Right renal pelvis (tissue), 4 donors: ENCODE measurements around the gene UBL4B. TPM values are rescaled to one million over a fixed set of nuclear protein-coding genes. Genes with fewer than 3 reads are reported as not detected.
"Not testable (repeated sequence)": the region's sequence is repeated elsewhere in the genome, so short reads cannot be mapped to it uniquely, and the experiment has no call there.

ENCODE experiments used
- DNase-seq, 4 donors: peaks; one replicate each; pipeline ENCODE4 v3.0.0-alpha.2; 2013; ENCODE audit warnings: low read depth in 4 of 4, low spot score in 3 of 4, missing footprints in 1 of 4
- polyA plus RNA-seq, 4 donors: library from polyadenylated mRNA; unstranded; fragments of 120-200 nt; gene quantifications; one replicate each; pipeline ENCODE4 v1.2.1, GENCODE V29; 2013; ENCODE audit not compliant: insufficient read length in 4 of 4

The UBL4B gene, protein sequence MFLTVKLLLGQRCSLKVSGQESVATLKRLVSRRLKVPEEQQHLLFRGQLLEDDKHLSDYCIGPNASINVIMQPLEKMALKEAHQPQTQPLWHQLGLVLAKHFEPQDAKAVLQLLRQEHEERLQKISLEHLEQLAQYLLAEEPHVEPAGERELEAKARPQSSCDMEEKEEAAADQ
- polyA plus RNA-seq: not detected

DNA sequence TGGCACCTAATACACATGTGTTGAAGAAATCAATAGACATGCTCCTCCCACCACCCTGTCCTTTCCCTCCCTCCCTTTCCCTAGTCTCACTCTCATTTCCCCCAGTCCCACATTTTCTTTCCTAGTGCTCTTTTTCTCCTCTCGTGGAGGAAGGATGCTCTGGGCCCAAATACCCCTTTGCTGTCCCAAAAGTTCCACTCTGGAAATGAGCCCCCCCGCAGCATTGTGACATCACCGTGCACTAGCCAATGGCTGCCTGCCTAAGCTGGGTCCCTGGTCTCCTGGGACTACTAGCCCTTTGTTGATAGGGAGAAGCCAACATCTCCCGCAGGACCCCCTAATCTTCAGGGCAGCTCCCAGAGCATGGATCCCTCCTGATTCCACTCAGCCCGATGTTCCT, at the start of gene UBL4B:
UBL4B (plus strand) TSS at position 301 of the 400 bp plus-strand sequence; CDS start at position 393, 92 bp downstream.
- no peak for DNase-seq

DNA sequence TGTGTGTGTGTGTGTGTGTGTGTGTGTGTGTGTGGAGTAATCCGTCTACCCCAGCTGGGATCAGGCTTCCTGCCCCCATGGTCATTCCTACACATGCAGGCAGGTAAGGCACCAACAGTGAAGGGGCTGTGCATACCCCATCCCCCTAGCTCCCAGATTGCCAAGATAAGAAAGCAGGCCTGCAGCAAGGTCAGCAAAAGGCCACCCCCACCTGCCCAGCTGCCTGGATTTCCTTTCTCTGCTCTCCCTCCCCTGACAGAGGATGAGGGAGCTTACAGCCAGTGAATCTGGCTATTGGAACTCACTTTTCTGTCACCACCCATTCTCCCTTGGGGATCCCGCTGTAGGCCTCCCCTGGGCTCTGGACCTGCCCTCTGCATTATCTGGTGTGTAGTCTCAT, 49.6 kb upstream of the UBL4B start:
- DNase-seq: no peak

DNA sequence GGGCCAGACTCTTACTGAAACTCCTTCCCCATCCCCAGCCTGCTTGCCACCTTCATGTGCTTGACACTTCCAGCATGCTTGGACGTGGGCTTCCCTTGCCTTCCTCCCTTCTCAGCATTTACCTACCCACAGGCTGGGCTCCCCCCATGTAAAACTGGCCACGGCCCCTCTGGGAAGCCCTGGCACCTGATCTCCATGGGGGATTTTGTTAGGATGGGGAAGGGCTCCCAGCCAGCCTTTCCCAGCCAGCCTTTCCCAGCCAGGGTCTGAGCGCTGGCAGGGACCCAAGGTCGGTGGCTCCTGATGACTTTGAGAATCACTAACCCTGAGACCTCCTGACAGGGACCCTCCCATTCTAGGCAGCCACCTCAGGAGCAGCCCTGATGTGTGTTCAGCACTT, 48.5 kb upstream of the UBL4B start:
- no peak for DNase-seq

DNA sequence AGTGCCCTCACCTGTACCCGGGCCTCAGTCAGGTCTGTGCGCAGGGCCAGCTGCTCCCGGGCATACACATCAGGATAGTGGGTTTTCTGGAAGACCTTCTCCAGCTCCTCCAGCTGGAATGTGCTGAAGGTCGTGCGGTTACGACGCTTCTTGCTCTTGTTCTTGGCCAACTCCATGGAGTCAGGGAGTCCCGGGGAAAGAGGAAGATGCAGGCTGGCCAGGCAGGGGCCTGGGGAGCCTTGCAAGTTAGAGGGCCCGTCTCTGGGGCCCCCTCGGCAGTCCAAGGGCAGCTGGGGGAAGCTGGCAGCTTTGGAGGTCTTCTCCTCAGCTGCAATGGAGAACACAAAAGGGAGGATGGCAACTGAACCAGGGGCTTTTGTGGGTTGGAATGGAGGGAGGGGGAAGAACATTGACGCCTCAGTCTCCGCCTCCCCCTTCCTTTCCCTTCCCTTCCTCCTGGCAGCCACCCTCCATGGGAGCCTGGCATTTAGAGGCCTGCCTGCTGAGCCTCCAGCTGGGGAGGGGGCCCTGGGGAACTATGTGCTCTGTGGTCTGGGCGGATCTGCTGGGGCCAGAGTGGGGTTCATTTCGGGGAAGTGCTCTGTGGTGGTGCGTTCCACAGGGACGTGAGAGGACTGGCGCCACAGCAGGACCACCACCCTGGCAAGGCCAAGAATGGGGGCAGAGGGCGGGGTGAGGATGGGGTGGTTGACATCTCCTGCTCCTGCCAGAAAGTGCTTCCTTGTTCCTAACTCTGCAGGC, 47.5 kb upstream of the UBL4B start:
- no peak for DNase-seq

DNA sequence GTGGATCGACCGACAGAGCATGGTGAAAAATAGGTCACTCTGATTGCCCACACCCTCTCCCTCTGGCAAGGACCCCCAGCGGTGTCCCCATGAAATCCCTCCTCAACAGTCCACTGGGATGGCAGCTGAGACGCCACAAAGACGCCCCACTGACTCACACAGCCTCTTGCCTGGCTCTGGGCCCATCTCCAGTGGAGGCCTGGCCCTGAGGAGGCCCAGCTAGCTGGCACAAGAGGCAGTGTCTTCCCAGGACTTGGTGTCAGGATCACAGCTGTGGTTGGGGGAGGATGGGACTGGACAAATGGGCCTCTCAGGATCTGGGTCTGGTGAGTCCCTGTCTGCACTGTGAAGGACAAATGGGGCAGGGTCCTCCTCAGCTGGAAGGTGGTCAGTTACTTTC, 46.4 kb upstream of the UBL4B start:
- no peak for DNase-seq

DNA sequence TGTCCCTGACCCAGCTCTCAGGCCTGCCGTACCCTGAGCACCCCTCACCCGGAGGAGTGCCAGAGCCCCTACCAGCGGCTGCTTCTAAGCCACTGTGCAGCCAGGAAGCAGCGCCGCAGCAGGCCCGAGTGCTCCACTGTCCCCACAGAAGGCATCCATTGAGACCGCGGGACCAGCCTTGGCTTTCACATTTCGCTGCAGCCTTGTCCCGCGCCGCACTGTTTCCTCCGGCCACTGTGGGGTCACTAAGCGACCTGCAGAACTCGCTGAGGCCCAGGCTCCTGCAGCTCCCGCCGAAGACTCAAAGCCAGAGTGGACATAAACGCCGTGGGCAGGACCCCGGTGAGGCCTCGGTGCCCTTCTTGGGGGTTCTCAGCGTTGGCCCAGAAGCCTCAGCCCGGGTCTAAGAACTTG, 44.8 kb upstream of the UBL4B start:
- DNase-seq: no peak

DNA sequence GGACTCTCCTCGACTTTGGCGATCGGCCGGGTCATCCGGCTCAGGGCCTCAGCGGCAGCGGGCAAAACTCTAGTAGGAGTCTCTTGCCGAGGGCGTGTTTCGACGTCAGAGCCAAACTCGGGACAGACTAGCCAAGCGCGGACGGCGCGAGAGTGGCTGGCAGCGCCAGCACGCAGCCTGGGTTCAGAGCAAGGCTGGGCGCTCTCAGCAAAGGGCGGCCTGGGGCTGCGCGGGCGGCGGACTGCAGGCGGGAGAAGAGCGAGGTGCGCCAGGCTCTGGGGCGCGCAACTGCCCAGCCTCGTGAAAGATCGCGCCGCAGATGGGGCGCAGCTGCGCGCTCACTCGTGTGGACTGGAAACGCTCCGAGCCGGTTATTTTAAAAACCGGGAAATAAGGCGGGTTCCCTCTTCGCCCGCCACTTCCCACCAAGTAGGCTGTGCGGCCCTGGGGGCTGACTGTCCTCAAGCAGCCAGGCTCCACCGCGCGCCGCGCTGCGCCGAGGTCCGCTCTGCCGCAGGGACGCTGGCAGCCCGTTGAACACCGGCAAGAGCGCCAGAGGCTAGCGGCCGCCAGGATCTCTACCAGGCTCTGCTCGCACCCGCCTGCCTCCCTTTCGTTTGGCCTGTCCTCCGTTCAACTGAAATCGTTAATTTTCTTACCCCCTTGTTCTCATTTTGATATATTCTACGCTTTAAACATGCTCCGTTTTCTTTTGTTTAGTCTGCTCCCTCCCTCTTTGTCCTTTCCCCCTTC, 44.2 kb upstream of the UBL4B start:
- DNase-seq: peak in 1 of 4 donors; percentile 38

DNA sequence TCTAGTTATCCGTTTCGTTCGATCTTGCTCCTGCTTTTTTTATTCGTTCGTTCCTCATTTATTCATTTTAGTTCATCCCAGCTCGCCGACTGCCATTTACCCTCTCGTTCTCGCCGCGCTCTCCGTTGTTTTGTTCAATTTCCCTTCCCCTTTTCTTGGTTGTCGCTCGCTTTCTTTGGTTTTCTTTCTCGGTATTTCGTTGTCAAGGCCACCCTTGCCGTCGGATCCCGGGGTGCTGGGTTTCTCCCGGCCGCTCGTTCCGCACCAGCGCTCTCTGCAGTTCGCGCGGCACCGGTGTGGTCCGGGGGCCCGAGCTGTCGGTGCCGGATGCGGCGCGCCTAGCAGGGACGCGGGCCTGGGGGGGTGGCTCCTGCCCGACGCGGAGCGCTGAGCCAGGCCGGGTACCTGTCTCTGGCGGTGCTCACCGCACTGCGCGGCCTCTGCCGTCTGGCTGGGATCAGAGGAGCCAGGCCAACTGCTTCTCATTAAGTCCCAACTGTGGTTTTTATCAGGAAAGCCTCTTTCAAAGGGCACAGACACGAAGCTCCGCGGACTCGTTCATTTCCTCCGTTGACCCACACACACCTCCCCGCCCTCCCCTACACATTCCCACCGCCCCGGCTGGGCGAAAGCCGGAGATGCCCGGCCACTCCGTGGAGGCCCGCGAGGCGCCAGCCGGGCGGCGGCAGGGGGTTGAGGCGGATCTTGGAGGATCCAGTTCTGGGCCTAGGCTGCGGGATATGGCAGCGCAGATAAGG, 43.4 kb upstream of the UBL4B start:
- DNase-seq: peak in 1 of 4 donors; percentile 41

DNA sequence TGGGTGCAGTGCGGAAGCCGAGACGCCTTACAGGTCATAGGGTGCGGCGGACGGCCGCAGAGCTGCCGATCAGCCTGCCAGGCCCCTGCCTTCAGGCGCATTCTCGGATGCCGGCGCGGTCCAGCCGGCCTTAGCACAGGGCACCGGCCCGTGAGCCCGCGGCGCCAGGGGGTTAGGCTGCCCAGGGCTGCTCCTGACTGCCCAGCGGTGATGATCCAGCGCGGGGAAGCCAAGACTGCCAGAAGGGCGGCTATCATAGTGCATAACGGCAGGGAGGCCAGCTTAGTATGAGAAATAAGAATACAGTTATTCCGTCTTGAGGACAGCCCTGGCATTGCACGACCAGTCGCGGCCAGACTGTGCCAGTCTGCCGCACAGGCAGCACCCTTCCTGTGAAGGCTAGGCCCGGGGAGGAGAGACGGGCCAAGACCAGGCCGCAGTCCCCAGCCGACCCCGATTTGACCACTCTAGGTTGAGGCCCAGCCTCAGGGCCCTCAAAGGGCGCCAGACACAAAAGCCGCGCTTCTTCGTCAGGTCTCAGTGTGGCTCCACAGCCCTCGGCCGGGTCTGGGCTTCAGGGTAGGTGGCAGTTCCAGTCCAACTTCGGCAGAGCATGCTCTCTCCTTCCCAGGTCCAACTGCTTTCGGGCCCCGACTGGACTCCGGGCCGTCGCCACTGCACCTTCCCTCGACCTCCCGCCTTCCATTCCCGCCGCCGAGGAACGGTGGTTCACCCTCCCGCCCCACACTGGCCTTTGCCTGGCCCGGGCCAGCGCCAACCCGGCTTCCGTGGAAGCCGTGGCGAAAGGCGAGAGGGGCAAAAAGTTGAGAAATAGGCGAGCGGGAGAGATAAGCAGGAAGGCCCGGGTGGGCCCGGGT, 42.6 kb upstream of the UBL4B start:
- no peak for DNase-seq

DNA sequence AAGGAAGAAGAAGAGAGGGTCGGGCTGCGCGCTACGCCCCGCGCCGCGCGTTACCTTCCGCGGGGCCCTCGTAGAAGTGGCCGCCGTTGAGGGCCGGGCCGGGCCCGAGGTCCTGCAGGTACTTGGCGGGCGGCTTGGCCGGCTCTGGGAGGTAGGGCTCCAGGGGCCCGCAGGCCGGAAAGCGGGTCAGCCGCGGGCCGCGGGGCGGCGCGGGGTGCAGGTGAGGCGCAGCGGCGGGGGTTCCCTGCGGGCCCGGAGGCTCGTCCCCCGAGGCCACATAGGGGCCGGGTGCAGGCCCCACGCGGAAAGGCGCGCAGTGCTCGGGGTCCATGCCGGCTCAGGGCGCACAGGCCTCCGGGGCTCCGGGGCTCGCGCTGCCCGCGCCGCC, 42.0 kb upstream of the UBL4B start:
- DNase-seq: no peak

DNA sequence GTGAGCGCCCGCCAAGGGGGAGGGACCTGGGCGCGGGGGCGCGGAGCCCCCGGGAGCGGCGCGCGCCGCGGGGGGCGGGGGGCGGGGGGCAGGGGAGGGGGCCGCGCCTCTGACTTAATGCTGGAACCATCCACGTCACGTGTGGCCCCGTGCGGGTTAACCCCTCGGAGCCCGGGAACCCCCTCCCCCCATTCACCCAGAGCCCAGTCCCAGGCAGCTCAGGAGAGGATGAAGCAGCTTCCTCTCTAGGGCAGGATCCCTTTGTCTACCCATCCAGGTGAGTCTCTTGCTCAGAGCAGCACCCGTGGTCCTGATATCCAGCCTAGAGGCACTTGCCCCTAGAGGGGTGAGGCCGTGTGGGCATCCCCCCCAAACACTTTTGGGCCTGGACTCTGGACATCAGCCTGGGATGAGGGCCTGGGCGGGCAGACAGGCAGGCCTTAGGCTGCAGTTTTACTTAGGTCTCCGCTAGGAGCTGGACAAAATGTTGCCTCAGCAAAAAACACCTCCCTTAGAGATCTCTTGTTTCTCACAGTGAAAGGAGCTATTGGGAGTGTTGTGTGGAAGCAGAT, 41.5 kb upstream of the UBL4B start, which contains the start of gene ALX3:
ALX3 (minus strand) TSS at position 2 of the 572 bp plus-strand sequence. CDS start 60 bp downstream, outside the sequence.
- DNase-seq: no peak

DNA sequence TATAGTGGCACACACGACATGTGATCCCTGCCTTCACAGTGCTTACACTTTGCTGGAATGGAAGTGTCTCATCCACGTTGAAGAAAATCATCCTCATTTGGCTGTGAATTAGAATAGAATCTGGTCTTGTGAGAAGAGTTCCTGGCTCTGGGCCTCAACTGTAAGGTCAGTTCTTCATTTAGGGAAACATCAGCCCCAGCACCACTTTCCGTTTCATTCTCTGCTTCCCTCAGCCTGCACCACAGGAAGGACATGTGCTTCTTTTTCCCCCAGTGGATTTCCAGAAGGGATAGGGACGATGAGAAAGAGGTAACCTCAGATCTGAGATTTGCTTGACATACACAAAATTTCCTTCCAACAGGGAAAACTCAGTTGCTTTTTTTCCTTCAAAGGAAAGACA, 38.1 kb upstream of the UBL4B start:
- no peak for DNase-seq

DNA sequence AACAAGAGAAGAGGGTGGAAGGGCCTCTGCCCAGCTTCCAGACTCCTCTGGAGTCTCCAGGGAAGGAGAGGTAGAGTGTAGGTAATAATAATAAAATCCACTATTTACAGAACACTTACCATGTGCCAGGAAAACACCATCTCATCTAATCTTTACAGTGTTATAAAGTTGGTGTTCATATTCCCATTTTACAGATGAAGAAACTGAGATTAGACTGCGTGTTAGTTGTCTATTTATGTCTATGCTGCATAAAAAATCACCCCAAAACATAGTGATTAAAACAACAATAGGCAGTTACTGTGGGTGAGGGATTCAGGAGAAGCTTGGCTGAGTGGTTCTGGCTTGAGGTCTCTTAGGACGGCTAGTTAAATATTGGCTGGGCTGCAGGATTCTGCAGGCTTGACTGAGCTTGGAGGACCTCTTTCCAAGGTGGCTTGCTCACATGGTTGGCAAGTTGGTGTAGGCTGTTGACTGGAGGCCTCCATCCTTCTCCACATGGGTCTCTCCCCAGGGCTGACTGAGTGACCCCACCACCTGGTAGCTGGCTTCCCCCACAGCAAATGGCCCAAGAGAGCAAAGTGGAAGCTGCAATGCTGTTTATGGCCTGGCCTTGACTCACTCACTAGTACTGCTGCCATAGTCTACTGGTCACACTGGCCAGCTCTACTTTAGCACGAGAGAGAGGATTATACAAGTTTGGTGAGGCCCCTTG, 35.3 kb upstream of the UBL4B start:
- no peak for DNase-seq

DNA sequence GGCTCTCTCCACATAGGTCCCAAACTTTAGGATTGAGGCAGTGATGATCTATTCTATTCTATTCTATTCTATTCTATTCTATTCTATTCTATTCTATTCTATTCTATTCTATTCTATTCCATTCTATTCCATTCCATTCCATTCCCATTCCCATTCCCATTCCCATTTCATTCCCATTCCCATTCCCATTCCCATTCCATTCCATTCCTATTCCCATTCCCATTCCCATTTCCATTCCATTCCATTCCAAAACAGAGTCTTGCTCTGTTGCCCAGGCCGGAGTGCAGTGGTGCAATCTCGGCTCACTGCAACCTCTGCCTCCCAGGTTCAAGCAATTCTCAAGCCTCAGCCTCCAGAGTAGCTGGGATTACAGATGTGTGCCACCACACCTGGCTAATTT, 32.2 kb upstream of the UBL4B start:
- not testable (repeated sequence) for DNase-seq

DNA sequence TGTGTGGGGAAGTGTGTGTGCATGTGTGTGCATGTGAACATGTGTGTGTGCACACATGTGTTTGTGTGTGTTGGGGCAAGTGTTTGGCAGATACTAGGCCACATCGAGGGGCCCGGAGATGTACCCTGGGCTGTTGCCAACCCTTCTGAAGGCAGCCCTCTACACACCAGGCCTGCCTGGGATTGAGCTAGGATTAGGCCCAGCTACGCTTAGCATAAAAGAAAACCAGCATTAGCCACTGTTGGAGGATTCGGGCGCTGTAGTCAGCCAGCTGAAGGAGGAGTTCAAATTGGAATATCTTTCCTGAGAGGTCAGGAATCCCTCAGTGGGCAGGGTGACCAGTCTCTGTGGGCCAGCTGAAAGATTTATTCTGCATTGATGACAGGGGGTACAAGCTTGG, 31.2 kb upstream of the UBL4B start:
- no peak for DNase-seq

DNA sequence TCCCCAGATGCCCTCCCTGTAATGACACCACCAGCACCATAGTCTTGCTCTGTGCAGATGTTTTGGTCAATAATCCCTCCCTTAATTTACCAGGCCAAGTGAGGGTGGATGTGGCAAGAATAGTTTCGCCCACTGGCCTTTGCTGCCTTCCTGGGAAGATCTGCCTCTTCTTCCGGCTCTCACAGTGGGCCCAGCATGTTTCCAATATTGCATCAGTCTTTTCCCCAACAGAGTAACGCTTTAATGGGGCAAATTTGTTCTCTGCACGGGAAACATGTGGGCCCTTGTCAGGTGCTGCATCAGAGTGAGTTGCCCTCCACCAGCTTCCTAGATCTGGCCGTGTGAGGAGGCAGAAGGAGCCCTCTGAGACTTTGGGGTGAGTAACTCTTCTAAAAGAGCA, 29.8 kb upstream of the UBL4B start:
- no peak for DNase-seq

DNA sequence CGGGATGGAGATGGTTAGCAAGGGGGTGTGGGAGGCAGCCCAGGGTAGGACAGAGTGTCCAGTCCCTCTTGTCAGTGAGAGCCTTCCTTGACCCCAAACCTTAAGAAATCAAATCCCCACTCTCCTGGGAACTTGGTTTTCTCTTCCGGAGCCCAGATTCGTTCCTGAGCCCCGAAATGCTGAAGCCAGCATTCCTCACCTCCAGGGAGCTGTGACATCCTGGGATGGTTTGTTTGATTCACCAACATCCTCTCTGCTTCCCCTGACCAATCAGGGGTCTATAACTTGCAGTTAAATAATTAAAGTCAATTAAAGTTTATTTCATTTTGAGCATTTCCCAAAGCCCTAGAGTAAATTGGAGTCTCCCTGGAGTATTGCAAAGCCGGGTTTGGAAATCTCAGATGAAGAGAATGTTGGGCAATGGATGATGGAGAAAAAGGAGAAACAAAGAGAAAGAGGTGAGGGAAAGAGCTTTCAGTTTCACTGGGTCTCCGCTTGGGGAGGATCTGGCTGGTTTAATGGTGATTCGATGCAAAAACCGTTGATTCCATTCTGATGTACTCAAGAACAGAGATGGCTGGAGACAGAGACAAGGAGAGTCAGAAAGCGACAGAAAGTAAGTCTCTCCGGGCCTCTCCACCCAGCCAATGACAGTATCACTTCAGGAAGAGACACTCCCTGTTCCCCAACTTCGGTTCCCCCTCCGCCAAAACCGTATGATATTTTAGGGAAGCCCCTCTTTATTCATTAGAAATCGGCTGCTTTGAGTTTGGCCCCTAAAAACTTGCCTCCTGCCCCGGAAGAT, 29.0 kb upstream of the UBL4B start:
- no peak for DNase-seq

DNA sequence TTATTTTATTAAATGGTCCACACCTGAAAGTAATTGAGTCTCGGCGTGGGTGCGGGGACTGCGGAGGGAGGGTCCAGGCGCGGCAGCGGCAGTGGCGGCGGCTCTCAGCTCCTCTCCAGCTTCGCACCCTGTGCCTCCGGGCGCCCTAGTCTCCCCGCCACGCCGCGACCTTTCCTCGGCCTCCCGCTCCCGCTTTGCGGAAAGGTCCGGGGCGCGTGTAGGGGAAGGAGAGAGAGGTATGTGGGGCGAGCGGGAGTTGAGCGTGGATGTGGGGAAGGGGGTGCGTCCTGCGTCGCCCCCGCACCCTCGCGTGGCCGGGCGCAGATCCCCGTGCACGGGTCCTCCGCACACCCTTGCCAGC, 28.4 kb upstream of the UBL4B start:
- DNase-seq: no peak
